HepG2 (cell line): Measurements from ENCODE around the gene TUBA8. TPM values are rescaled to one million over a fixed set of nuclear protein-coding genes. Genes with fewer than 3 reads are reported as not detected.

ENCODE experiments used
- ATF5 ChIP-seq: sonication (generic); formaldehyde crosslinking; IDR thresholded peaks from 2 replicates; pipeline ENCODE4 v1.4.0; 2020; ENCODE audit warnings: mild to moderate bottlenecking, low read depth, missing genetic modification reagents
- CEBPG ChIP-seq: IDR thresholded peaks from 2 replicates; pipeline ENCODE4 v1.6.1; 2016
- CHD4 ChIP-seq: fragments of 200-600 bp; sonication (generic); IDR thresholded peaks from 2 replicates; pipeline ENCODE4 v1.7.0; 2017; ENCODE audit warnings: mild to moderate bottlenecking, low read length, borderline replicate concordance
- DNMT3B ChIP-seq: conservative IDR thresholded peaks from 2 replicates; pipeline ENCODE4 v1.6.1; 2016; ENCODE audit warnings: missing biosample characterization, control low read depth
- KLF11 ChIP-seq: IDR thresholded peaks from 2 replicates; pipeline ENCODE4 v1.6.1; 2016; ENCODE audit warnings: missing compliant biosample characterization
- KMT2B ChIP-seq: IDR thresholded peaks from 2 replicates; pipeline ENCODE4 v1.6.1; 2016; ENCODE audit warnings: missing genetic modification reagents, missing compliant biosample characterization
- MEIS2 ChIP-seq: sonication (generic); formaldehyde crosslinking; IDR thresholded peaks from 2 replicates; pipeline ENCODE4 v1.9.0; 2021; ENCODE audit warnings: mild to moderate bottlenecking, missing genetic modification reagents
- NFRKB ChIP-seq: fragments of 450-650 bp; IDR thresholded peaks from 2 replicates; pipeline ENCODE4 v1.6.1; 2017
- POLR2AphosphoS5 ChIP-seq: IDR thresholded peaks from 2 replicates; pipeline ENCODE4 v1.6.1; 2012; ENCODE audit warnings: low read depth, low read length
- SMC3 ChIP-seq: IDR thresholded peaks from 2 replicates; pipeline ENCODE4 v1.6.1; 2011; ENCODE audit warnings: low read length, improper control_type of control experiment
- SP2 ChIP-seq: sonication (generic); formaldehyde crosslinking; IDR thresholded peaks from 2 replicates; pipeline ENCODE4 v1.5.1; 2020; ENCODE audit warnings: mild to moderate bottlenecking, missing genetic modification reagents
- TRIM22 ChIP-seq: fragments of 450-650 bp; IDR thresholded peaks from 2 replicates; pipeline ENCODE4 v1.6.1; 2017
- ZNF280D ChIP-seq: sonication (generic); formaldehyde crosslinking; IDR thresholded peaks from 2 replicates; pipeline ENCODE4 v1.5.1; 2020; ENCODE audit warnings: mild to moderate bottlenecking, missing genetic modification reagents
- ZNF761 ChIP-seq: sonication (generic); formaldehyde crosslinking; conservative IDR thresholded peaks from 2 replicates; pipeline ENCODE4 v1.4.0; 2020; ENCODE audit warnings: mild to moderate bottlenecking, missing genetic modification reagents
- polyA plus RNA-seq, 8 experiments: library from polyadenylated mRNA; depleted of rRNA in 3 of 8; stranded (reverse) in 7 of 8; unstranded in 1 of 8; fragments of >200 nt; fragmentation: Illumina TruSeq in 4 of 8; extraction: Trizol in 4 of 8; gene quantifications; 2 replicates each; pipeline versions ENCODE4 v1.2.1 to v1.2.3, GENCODE V29; 2011 to 2016; ENCODE audit warnings: low read depth in 4 of 8, missing spikeins in 1 of 8, mixed read lengths in 1 of 8; ENCODE audit not compliant: insufficient read depth in 1 of 8
- total RNA-seq, 5 experiments: library from RNA; depleted of rRNA; stranded (reverse); fragments of >200 nt; fragmentation: Illumina TruSeq; extraction: Trizol; gene quantifications; 2 replicates each; pipeline ENCODE4 v1.2.3, GENCODE V29; 2016; ENCODE audit warnings: low read depth in 1 of 5
- TF ChIP-seq, protein P1 (sequence below): sonication (generic); formaldehyde crosslinking; IDR thresholded peaks from 2 replicates; pipeline ENCODE4 v1.5.0; 2020; ENCODE audit warnings: mild to moderate bottlenecking, missing genetic modification reagents, borderline replicate concordance
- TF ChIP-seq, protein P2 (sequence below): sonication (generic); formaldehyde crosslinking; IDR thresholded peaks from 2 replicates; pipeline ENCODE4 v1.4.0; 2020; ENCODE audit warnings: missing genetic modification reagents

The TUBA8 gene
- total and polyA plus RNA-seq, 2 of the 13 experiments (the other 11 are each of a cell fraction or from before 2014, with no cell fraction given): 0.35 to 0.69 TPM

DNA sequence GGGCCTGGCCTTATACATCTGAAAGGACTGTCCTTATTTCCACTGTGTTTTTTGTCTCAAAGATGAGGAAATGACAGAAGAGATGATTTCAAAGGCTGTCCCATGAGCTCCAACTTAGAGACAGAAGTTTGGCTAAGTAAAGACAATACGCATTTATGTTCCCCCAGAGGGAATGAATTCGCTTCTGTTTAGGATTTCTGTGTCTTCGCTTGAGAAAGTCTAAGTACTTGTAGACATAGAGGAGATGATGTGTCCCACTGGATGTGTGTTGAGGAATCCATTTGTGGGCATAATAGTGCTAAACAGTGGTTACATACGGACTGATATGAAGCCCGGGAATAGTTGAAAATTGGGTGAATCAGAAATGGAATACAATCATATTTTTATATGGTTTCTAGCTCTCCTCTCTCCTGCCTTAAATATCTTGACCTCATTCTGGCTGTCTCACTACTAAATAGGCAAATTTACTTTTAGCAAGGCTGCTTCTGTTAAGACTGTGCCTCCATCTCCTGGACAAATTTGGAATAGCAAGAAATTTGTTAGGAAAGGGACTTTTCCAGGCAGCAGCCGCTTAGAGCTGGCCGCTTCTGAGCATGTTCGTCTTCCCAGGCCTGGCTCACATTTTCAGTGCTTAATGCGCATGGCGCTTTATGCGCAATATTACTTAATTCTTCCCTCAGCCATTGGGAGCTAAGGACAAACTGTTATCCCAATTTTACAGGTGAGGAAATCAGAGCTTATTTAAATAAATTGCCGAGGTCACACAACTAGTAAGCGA, 34.7 kb upstream of the TUBA8 start (continued):
- TF ChIP-seq ZNF280D (CRISPR knock-in tag) (no peak), POLR2AphosphoS5 (no peak), CEBPG (CRISPR knock-in tag) (no peak), ATF5 (CRISPR knock-in tag) (no peak), SMC3 (peak; percentile 97), SP2 (CRISPR knock-in tag) (no peak), ZNF761 (no peak), TRIM22 (no peak), CHD4 (no peak), DNMT3B (no peak), MEIS2 (CRISPR knock-in tag) (no peak), KLF11 (CRISPR knock-in tag) (no peak), NFRKB (no peak), KMT2B (CRISPR knock-in tag) (peak; percentile 51; the same call in 1 of the 2 replicates)
- TF ChIP-seq, protein P1, sequence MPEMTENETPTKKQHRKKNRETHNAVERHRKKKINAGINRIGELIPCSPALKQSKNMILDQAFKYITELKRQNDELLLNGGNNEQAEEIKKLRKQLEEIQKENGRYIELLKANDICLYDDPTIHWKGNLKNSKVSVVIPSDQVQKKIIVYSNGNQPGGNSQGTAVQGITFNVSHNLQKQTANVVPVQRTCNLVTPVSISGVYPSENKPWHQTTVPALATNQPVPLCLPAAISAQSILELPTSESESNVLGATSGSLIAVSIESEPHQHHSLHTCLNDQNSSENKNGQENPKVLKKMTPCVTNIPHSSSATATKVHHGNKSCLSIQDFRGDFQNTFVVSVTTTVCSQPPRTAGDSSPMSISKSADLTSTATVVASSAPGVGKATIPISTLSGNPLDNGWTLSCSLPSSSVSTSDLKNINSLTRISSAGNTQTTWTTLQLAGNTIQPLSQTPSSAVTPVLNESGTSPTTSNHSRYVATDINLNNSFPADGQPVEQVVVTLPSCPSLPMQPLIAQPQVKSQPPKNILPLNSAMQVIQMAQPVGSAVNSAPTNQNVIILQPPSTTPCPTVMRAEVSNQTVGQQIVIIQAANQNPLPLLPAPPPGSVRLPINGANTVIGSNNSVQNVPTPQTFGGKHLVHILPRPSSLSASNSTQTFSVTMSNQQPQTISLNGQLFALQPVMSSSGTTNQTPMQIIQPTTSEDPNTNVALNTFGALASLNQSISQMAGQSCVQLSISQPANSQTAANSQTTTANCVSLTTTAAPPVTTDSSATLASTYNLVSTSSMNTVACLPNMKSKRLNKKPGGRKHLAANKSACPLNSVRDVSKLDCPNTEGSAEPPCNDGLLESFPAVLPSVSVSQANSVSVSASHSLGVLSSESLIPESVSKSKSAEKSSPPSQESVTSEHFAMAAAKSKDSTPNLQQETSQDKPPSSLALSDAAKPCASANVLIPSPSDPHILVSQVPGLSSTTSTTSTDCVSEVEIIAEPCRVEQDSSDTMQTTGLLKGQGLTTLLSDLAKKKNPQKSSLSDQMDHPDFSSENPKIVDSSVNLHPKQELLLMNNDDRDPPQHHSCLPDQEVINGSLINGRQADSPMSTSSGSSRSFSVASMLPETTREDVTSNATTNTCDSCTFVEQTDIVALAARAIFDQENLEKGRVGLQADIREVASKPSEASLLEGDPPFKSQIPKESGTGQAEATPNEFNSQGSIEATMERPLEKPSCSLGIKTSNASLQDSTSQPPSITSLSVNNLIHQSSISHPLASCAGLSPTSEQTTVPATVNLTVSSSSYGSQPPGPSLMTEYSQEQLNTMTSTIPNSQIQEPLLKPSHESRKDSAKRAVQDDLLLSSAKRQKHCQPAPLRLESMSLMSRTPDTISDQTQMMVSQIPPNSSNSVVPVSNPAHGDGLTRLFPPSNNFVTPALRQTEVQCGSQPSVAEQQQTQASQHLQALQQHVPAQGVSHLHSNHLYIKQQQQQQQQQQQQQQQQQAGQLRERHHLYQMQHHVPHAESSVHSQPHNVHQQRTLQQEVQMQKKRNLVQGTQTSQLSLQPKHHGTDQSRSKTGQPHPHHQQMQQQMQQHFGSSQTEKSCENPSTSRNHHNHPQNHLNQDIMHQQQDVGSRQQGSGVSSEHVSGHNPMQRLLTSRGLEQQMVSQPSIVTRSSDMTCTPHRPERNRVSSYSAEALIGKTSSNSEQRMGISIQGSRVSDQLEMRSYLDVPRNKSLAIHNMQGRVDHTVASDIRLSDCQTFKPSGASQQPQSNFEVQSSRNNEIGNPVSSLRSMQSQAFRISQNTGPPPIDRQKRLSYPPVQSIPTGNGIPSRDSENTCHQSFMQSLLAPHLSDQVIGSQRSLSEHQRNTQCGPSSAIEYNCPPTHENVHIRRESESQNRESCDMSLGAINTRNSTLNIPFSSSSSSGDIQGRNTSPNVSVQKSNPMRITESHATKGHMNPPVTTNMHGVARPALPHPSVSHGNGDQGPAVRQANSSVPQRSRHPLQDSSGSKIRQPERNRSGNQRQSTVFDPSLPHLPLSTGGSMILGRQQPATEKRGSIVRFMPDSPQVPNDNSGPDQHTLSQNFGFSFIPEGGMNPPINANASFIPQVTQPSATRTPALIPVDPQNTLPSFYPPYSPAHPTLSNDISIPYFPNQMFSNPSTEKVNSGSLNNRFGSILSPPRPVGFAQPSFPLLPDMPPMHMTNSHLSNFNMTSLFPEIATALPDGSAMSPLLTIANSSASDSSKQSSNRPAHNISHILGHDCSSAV (CRISPR knock-in tag): no peak
- TF ChIP-seq, protein P2, sequence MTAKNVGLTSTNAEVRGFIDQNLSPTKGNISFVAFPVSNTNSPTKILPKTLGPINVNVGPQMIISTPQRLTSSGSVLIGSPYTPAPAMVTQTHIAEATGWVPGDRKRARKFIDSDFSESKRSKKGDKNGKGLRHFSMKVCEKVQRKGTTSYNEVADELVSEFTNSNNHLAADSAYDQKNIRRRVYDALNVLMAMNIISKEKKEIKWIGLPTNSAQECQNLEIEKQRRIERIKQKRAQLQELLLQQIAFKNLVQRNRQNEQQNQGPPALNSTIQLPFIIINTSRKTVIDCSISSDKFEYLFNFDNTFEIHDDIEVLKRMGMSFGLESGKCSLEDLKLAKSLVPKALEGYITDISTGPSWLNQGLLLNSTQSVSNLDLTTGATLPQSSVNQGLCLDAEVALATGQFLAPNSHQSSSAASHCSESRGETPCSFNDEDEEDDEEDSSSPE: no peak
